T1000 (cell line): ENCODE measurements around the gene RPS6KC1.
"Not testable (repeated sequence)": the region's sequence is repeated elsewhere in the genome, so short reads cannot be mapped to it uniquely, and the experiment has no call there.

Source experiments
- DNase-seq: peaks from one replicate; lab custom pipeline; 2025; ENCODE audit warnings: mixed read lengths; lab: John Stamatoyannopoulos, UW

RPS6KC1 gene

DNA sequence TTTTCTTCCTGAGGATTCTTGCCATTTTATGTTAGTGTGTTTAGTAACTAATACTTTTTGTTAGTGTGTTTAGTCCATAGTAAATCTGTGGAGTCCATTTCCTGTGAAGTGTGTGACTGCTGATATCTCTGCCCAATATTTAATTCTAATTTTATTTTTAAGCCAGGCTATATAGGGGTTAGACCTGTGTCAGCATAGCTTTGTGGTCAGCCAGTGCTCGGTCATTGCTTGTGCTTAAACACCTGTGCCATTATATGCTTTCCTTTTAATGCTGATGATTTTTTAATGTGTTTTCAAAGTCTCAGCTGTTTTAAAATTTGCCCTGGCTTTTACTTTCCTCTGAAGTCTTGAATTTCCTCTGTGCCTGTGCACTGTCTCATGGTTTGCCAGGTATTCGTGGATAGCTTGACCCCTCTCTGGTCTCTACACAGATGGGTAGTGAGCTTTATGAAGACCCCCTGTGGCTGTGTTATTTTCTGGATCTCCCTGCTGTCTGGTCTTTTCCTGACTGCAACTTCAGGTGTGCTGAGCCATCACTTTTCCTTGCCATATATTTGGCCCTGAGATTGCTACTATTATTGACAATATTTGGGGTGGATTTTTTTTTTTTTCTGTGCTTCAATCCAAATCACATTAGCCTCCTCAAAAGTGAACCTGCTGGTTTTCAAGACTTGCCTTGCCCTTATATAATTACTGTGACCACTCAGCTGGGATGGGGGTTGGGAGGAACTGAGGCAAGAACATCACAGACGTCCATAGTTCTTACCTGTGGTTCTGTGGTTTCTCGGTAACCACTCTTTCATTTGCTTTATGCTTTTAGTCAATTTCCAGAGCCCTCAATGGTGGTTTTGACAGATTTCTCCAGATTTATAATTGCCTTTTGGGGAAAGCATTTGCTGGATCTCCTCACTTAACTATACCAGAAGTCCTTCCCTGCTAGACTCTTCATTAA is 59.6 kb downstream of the RPS6KC1 start:
- no peak for DNase-seq

DNA sequence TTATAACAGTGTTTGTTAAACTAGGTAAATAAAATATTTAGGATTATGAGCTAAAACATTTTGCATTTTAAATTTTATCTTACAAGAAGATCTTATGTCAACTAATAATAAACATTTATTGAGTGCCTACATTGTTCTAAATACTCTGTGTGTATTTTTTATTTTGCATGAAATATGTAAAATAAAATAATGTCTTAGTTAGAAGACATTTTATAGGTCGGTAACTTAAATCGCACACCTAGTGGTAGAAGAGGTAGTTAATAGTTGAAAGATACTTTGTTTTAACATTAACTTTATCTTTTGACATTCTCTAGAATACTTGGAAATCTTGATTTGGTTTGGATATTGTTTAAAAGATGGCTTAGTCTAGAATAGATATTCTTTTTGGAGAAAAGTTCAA is 60.5 kb downstream of the RPS6KC1 start:
- no peak for DNase-seq

DNA sequence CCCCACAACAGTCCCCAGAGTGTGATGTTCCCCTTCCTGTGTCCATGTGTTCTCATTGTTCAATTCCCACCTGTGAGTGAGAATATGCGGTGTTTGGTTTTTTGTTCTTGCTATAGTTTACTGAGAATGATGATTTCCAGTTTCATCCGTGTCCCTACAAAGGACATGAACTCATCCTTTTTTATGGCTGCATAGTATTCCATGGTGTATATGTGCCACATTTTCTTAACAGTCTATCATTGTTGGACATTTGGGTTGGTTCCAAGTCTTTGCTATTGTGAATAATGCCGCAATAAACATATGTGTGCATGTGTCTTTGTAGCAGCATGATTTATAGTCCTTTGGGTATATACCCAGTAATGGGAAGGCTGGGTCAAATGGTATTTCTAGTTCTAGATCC is 61.7 kb downstream of the RPS6KC1 start:
- DNase-seq: not testable (repeated sequence)

DNA sequence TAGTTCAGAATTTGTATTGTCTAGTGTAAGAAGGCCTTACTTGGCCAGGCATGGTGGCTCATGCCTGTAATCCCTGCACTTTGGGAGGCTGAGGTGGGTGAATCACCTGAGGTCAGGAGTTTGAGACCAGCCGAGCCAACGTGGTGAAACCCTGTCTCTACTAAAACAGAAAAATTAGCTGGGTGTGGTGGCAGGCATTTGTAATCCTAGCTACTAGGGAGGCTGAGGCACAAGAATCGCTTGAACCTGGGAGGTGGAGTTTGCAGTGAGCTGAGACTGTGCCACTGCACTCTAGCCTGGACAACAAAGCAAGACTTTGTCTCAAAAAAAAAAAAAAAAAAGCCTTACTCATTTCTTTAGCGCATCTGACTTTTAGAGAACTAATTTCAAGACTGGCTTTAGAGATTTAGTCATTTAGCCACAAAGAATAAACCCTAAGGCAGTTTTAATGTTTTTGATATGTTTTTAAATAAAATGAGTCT is 66.7 kb downstream of the RPS6KC1 start:
- DNase-seq: not testable (repeated sequence)

DNA sequence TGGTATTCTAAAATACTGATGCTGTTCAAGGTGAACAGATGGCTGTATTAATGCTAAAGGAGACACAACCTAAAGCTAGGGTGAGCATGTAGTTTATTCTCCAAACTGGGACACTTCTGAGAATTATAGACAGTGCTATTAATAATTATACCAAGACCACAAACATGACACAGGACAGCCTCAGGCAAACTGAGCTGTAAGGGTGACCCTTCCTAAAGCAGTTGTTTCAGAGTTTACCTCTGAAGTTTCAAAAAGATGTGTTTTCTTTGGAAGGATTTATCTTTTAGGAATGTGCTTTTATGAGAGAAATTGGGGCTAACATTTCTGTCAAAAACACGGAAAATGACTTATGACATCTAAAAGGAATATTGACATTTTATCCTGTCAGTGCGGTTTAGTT is 68.8 kb downstream of the RPS6KC1 start:
- no peak for DNase-seq

DNA sequence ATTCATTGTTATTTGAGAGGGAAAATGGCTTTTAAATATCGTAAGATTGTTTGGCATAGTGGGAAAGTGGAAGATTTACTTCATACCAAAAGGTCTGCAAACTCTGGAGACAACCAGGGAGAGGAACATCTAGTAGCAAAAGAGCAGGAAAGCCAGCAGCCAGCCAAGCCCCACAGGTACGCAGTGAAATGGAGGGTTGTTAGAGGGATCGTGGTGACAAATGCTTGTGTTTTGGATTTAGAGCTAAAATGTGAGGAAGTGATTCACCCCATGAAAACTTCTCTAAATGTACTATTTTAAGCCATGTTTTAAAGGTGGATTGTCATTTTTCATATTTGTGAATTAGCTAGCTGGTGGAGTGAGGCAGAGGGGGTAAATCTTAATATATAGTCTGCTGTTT is 69.3 kb downstream of the RPS6KC1 start:
- DNase-seq: no peak

DNA sequence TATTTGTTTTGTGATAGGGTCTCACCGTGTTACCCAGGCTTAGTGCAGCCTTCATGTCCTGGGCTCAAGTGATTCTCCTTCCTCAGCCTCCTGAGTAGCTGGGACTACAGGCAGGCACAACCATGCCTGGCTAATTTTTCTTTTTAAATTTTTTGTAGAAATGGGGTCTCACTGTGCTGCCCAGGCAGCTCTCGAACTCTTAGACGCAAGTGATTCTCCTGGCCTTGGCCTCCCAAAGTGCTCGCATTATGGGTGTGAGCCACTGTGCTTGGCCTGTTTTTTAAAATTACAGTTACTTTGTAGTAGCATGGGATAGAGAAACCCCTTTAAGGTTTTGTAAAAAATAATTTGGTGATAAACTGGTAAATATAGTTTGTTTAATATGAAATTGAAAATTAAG is 69.9 kb downstream of the RPS6KC1 start:
- no peak for DNase-seq

DNA sequence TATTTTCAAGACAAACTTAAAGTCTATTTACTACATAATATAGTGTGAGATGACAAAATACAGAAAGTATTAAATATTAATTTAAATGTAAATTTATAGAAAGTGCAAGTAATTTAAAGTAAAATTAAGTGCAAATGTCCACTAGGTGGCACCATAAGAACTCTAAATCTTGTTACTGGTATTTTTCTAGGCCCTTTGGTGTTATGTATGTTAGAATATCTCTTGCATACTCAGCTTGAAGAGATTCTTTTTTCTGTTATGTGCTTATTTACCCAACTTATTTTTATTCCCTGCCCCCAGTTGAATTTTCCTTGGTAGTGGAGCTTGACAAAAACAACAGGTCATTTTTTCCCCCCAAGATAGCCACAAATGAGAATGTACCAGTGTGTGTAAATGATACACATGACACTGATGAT is 71.5 kb downstream of the RPS6KC1 start:
- DNase-seq: no peak

DNA sequence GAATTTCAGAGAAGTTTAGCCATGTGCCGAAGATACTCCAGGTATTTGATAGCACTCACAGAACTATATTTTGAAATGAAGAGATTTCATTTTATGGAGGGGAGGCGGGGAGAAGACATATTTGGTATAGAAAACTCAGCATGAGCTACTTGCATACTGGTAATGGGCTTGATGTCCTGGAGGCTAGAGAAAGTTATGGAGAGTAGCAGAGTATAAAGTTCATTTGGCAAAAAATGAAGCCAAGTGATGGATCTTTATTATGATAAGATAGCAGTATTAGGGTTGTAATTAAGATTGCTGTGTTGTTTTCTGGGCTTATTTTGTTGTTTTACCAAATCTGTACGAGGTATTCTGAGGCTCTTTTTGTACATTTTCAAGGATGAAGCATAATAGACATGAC is 72.0 kb downstream of the RPS6KC1 start:
- no peak for DNase-seq

DNA sequence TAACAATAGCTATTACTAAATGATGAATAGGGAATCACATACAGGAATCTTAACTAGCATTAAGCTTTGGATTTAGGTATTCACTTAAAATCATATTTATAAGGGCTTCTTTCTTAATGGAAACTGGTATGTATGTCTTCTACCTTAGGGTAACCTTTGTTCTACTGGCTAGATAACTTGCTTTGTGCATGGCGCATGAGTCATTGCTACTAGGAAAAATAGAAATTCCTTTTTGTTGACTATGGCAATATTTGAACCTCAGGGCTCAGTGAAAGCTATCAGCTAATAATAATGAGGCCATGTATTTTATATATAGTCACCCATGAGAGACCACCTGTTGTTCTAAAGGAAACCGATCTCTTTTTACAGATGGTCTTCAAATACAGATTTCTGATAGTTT is 72.5 kb downstream of the RPS6KC1 start:
- DNase-seq: no peak

DNA sequence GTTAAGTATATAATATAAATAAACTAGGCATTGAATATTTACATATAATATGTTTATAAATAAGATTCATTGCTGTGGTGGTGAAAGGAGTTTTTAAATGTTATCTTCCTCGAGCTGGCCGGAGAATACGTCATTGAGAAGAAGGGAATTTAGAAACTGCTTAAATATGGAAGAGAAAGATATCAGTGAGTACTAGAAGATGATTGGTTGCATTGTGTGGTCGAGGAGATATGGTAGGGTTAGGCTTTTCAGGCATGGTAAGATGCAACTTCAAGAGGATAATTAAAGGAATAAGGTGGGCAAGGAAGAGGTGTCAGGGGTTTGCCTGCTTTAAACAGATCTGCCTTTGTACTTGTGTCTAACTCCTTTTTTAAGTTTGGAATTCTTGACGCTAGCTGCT is 73.5 kb downstream of the RPS6KC1 start:
- no peak for DNase-seq

DNA sequence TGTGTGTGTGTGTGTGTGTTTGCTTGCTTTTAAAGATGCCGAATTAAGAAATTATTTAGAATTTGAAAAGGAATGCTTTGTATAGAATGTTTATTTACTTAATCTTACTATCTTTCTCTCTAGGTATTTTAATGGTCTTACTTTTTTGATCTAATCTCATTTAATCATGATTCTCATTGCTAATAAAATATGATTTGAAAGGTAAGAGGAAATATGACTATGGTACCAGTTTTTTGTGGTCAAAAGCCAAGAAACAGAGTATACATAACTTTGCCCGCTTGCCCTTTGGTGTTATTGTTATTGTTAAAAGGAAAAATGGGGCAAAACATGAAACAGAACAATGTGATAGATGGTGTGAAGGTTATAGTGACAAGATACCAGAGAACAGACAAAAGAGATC is 74.6 kb downstream of the RPS6KC1 start:
- no peak for DNase-seq

DNA sequence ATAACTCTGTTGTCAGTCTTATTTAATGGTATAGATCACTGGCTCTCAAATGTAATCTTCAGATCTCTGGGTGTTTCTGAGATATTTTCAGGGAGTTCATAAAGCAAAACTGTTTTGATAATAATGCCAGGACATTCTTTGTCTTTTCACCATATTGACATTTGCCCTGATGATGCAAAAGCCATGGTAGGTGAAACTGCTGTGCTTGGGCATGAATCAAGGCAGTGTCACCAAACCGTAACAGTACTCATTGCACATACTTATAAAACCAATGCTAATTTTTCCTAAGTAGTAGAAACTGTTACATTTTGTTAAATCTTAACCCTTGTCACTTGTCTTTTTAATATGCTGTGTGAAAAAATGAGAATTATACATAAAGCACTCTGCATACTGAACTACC is 76.0 kb downstream of the RPS6KC1 start:
- no peak for DNase-seq

DNA sequence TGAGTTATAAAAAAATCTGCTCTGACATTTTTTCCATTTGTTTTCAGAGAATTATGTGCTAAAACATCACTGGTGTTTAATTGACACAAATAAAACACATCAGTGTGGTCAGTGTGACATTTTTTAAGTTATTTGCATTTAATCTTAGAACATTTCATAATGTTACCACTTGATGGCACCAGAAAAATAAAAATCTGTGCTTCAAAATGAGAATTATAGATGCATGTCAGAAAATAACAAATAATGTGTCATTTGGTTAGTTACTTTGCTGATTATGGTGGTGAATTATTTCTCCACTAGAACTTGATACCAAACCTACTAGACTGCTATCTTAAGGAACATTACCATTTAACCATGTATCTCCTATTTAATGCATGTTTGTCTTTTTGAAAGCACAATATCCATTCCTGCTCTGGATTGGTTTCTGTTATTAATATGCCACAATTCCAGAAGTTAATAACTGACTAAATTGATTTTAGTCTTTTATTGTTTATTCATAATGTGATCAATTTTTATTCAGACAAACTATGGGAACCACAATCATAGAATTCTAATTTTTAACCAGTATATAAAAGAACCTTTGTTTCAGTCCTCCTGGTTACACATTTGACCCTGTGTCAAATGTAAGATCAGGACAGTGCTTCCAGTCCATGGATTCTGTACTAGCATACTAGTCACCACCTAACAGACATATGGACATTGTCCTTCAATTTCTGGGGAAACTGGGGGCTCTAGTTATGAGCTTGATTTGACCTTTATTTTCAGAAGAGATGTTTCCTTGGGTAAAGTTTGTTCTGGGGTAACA is 81.0 kb downstream of the RPS6KC1 start:
- no peak for DNase-seq

DNA sequence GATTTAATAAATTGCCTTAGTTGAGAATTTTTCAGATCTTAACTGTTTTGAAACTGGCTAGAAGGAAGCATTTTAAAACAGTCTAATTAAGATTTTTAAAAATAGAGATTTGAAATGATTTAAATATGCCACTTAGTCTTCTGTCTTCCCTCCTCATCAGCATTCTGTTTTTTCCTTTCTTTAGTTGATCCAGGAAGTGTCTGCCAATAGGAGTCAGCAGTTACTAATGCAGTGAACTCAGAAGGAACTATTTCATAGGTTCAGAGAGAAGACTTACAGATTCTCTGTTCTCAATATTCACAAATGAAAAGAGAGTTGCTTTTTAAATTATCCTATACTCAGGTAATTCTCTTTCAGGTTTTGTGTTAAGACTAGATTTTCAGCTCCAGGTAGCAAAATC is 84.5 kb downstream of the RPS6KC1 start:
- DNase-seq: no peak

DNA sequence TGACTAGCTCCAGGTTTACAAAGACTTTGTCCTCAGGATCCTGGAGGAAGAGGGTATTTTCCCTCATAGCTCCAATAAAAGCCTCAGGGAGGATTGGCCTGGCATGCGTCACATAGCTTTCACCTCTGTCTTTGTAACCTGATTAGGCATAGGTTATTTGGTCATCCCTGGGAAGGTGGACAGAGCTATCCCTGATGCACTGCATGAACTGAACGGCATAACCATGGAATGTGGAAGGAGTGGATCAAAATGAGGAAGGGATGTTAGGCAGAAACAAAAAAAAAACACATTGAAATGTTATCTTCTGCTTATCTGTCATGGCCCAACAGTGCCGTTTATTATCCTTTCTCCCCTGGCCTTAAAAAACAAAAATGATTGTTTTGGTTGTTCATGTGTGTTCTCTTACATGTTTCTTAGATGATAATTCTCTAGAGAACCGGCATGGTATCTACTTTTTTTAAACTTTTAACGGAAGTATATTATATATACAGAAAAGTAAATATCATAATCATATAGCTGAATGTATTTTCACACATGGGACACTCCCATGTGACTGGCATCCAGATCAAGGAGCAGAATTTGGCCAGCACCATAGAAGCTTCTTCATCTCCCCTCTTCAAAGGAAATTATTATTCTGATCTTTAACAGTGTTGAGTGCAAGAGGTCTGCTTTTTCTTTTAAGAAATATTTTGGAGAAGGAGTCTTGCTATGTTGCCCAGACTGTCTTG is 85.3 kb downstream of the RPS6KC1 start:
- no peak for DNase-seq

DNA sequence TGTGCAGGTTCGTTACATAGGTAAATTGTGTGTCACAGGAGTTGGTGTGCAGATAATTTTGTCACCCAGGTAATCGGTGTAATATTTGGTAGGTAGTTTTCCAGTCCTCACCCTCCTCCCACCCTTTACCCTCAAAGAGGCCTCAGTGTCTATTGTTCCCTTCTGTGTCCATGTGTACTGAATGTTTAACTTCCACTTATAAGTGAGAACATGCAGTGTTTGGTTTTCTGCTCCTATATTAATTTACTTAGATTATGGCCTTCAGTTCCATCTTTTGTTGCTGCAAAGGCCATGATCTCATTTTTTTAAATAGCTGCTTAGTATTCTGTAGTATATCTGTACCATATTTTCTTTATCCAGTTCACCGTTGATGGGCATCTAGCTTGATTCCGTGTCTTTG is 87.3 kb downstream of the RPS6KC1 start:
- DNase-seq: no peak

DNA sequence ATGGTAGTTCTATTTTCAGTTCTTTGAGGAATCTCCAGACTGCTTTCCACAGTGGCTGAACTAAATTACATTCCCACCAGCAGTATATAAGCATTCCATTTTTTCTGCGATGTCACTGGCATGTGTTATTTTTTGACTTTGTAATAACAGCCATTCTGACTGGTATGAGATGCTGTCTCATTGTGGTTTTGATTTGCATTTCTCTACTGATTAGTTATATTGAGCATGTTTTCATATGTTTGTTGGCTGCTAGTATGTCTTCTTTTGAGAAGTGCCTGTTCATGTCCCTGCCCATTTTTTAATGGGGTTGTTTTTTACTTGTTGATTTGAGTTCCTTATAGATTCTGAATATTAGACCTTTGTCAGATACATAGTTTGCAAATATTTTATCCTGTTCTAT is 87.9 kb downstream of the RPS6KC1 start:
- no peak for DNase-seq

DNA sequence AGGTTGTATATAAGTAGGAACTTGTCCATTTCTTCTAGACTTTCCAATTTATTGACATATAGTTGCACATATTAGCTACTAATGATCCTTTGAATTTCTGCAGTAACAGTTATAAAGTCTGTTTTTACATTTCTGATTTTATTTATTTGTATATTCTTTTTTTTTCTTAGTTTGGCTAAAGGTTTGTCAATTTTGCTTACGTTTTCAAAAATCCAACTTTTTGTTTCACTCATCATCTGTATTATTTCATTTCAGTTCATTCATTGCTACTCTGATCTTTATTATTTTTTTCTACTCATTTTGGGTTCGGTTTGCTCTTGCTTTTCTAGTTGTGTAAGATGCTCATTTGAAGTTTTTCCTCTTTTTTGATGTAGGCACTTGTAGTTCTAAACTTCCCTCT is 97.9 kb downstream of the RPS6KC1 start:
- no peak for DNase-seq

DNA sequence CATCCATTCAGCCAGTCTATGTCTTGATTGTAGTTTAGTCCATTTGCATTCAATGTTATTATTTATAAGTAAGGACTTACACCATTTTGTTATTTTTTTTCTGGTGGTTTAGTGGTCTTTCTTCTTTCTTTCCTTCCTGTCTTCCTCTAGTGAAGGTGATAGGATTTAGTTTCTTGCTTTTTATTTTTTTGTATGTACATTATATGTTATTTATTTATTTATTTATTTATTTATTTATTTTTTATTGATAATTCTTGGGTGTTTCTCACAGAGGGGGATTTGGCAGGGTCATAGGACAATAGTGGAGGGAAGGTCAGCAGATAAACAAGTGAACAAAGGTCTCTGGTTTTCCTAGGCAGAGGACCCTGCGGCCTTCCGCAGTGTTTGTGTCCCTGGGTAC is 99.0 kb downstream of the RPS6KC1 start:
- DNase-seq: not testable (repeated sequence)

DNA sequence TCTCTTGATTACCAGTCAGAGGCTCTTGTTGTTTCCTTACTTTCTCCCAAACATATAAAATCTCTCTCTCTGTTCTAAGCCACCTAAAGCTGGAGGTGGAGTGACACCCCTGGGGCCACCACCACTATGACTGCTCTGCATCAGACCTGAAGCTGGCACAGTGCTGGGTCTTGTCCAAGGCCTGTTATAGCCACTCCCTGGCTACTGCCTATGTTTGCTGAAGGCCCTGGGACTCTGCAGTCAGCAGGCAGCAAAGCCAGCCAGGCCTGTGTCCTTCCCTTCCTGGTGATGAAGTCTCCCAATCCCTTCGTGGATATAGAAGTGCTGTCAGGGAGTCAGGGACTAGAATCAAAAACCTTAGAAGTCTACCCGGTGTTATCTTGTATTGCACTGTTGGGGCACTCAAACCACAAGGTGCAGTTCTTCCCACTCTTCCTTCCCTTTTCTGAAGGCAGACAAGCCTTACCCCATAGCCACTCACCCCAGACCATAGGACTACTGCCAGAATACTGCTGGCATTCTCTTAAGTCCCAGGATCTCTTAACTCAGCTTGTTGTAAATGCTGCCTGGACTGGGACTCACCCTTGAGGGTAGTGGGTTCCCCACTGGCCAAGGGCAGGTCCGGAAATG is 103.1 kb downstream of the RPS6KC1 start:
- DNase-seq: no peak

DNA sequence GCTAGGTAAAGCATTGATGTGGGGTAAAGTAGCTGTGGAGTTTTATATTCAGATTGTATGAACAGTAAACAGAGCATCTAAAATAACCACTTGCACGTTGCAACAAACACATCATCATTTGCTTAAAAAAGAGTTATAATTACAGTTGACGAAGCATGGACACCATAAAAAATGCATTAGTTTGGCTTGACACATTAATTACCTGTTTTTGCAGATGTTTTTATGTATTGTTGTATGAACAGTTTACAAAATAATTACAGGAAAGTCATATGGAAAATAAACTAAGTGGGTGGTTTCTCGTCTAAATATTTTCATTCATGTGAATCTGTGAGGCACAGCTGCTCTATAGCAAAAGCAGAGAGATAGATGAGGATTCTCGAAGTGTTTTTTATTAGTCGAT is 108.3 kb downstream of the RPS6KC1 start:
- no peak for DNase-seq
